K562 (cell line): Measurements from ENCODE around the gene KBTBD2. TPM values are rescaled to one million over a fixed set of nuclear protein-coding genes. Genes with fewer than 3 reads are reported as not detected.

ENCODE experiments used
- ADNP ChIP-seq: fragments of 200-800 bp; sonication (Bioruptor generic); IDR thresholded peaks from 2 replicates; pipeline ENCODE4 v1.6.1; 2016; ENCODE audit warnings: missing genetic modification characterization, missing compliant biosample characterization
- ARID1B ChIP-seq: fragments of 450-650 bp; IDR thresholded peaks from 2 replicates; pipeline ENCODE4 v1.6.1; 2016; ENCODE audit warnings: antibody characterized with exemption, mild to moderate bottlenecking, inconsistent platforms
- ARID2 ChIP-seq: fragments of 450-650 bp; IDR thresholded peaks from 2 replicates; pipeline ENCODE4 v1.6.1; 2017; ENCODE audit warnings: antibody characterized with exemption, mild to moderate bottlenecking
- C11orf30 ChIP-seq: fragments of 450-650 bp; IDR thresholded peaks from 2 replicates; pipeline ENCODE4 v1.6.1; 2016; ENCODE audit warnings: low read depth, mild to moderate bottlenecking
- CEBPB ChIP-seq: fragments of 450-650 bp; IDR thresholded peaks from 2 replicates; pipeline ENCODE4 v1.6.1; 2016; ENCODE audit warnings: missing genetic modification characterization, missing compliant biosample characterization
- FOS ChIP-seq: IDR thresholded peaks from 3 replicates; pipeline ENCODE4 v1.6.1; 2011; ENCODE audit not compliant: insufficient read length; ENCODE audit errors: extremely low read depth
- MAFF ChIP-seq: IDR thresholded peaks from 2 replicates; pipeline ENCODE4 v1.6.1; 2012; ENCODE audit warnings: low read length, improper control_type of control experiment
- MED1 ChIP-seq: sonication (generic); formaldehyde crosslinking; IDR thresholded peaks from 2 replicates; pipeline ENCODE4 v1.8.1; 2023; ENCODE audit warnings: missing genetic modification reagents, borderline replicate concordance
- MEIS2 ChIP-seq: fragments of 450-650 bp; IDR thresholded peaks from 2 replicates; pipeline ENCODE4 v1.6.1; 2014; ENCODE audit warnings: mild to moderate bottlenecking; ENCODE audit not compliant: partially characterized antibody
- NR0B1 ChIP-seq: fragments of 450-650 bp; IDR thresholded peaks from one replicate; pipeline ENCODE4 v1.6.1; 2018; ENCODE audit warnings: mild to moderate bottlenecking, moderate library complexity; ENCODE audit not compliant: partially characterized antibody
- NR2C1 ChIP-seq, 2 experiments: fragments of 450-650 bp; IDR thresholded peaks; 2 replicates each; pipeline ENCODE4 v1.6.1; 2017; ENCODE audit warnings: mild to moderate bottlenecking in 2 of 2, antibody characterized with exemption in 1 of 2, inconsistent platforms in 1 of 2, missing compliant biosample characterization in 1 of 2, missing genetic modification characterization in 1 of 2
- PKNOX1 ChIP-seq: fragments of 450-650 bp; IDR thresholded peaks from 2 replicates; pipeline ENCODE4 v1.6.1; 2016
- PRDM10 ChIP-seq: fragments of 450-650 bp; IDR thresholded peaks from 2 replicates; pipeline ENCODE4 v1.6.1; 2018; ENCODE audit not compliant: partially characterized antibody
- PREB ChIP-seq: sonication (generic); formaldehyde crosslinking; IDR thresholded peaks from 2 replicates; pipeline ENCODE4 v1.8.1; 2023; ENCODE audit warnings: mild to moderate bottlenecking, missing genetic modification reagents
- PRPF4 ChIP-seq: fragments of 200-400 bp; formaldehyde crosslinking; IDR thresholded peaks from one replicate; pipeline ENCODE4 v1.6.1; 2017; ENCODE audit warnings: low read length, low read depth, mild to moderate bottlenecking; ENCODE audit not compliant: insufficient read depth, poor library complexity, severe bottlenecking
- SAFB2 ChIP-seq: fragments of 200-400 bp; formaldehyde crosslinking; IDR thresholded peaks from 2 replicates; pipeline ENCODE4 v1.6.1; 2018; ENCODE audit warnings: borderline replicate concordance, low read length, low read depth, moderate library complexity; ENCODE audit not compliant: severe bottlenecking
- SRSF9 ChIP-seq: fragments of 200-400 bp; formaldehyde crosslinking; IDR thresholded peaks from 2 replicates; pipeline ENCODE4 v1.6.1; 2017; ENCODE audit warnings: low read depth, low read length, borderline replicate concordance
- ZBTB17 ChIP-seq: fragments of 450-650 bp; formaldehyde crosslinking; IDR thresholded peaks from 2 replicates; pipeline ENCODE4 v1.4.0; 2020; ENCODE audit warnings: mild to moderate bottlenecking
- ZNF263 ChIP-seq: sonication (generic); formaldehyde crosslinking; IDR thresholded peaks from 2 replicates; pipeline ENCODE4 v1.8.0; 2022; ENCODE audit warnings: mild to moderate bottlenecking, missing genetic modification reagents, borderline replicate concordance
- ZNF699 ChIP-seq: fragments of 250-450 bp; sonication (Bioruptor Pico); IDR thresholded peaks from 2 replicates; pipeline ENCODE4 v1.8.0; 2021; ENCODE audit warnings: mild to moderate bottlenecking, moderate library complexity; ENCODE audit not compliant: insufficient replicate concordance
- ZNF785 ChIP-seq: fragments of 250-450 bp; sonication (Bioruptor Pico); IDR thresholded peaks from 2 replicates; pipeline ENCODE4 v1.4.0; 2020; ENCODE audit warnings: mild to moderate bottlenecking
- polyA plus RNA-seq, 8 experiments: library from polyadenylated mRNA; depleted of rRNA in 4 of 8; stranded (reverse) in 5 of 8; unstranded in 3 of 8; fragments of >200 nt; fragmentation: Nextera tagmentation in 2 of 8; fragmentation: Illumina TruSeq in 1 of 8; extraction: Ambion mirVana in 2 of 8; extraction: Trizol in 1 of 8; gene quantifications; 2 replicates each; pipeline versions ENCODE4 v1.2.1 to v1.2.3, GENCODE V29; 2011 to 2014; ENCODE audit warnings: inconsistent platforms in 1 of 8, missing spikeins in 1 of 8
- total RNA-seq, 7 experiments: library from RNA; depleted of rRNA in 6 of 7; stranded (reverse); fragments of >200 nt in 6 of 7; fragmentation: Illumina TruSeq in 2 of 7; extraction: Trizol in 2 of 7; gene quantifications; 2 replicates each; pipeline versions ENCODE4 v1.2.1 to v1.2.3, GENCODE V29; 2011 to 2021; ENCODE audit warnings: low replicate concordance in 1 of 7

The KBTBD2 gene
- total and polyA plus RNA-seq, 9 of the 15 experiments (the other 6 are each of a cell fraction or from before 2014, with no cell fraction given): 22.8 to 62.2 (median 30.8) TPM

- TF ChIP-seq NR0B1 (no peak), MAFF (no peak), PRDM10 (peak; percentile 61), FOS (no peak), ZNF699 (CRISPR knock-in tag) (no peak), ARID1B (no peak), PREB (CRISPR knock-in tag) (no peak), ADNP (no peak), C11orf30 (no peak), NR2C1 (IDR thresholded peaks at IDR 0.05) (no peak), NR2C1 (tag; IDR thresholded peaks at IDR 0.05) (no peak), ZNF263 (no peak), MEIS2 (peak; percentile 66), CEBPB (tag) (peak; percentile 83), ZNF785 (no peak), SRSF9 (no peak), MED1 (CRISPR knock-in tag) (no peak), ZBTB17 (CRISPR knock-in tag) (no peak), ARID2 (no peak), SAFB2 (no peak), PKNOX1 (peak; percentile 12; the same call in 1 of the 2 replicates), PRPF4 (no peak)
These were observed 10.2 kb downstream of the KBTBD2 start (continued) for GRCh38 chr7:32881074-32881982.
